HG03571 (cell line): ENCODE results near the gene ANKRD45.
"Not testable (repeated sequence)": the region's sequence is repeated elsewhere in the genome, so short reads cannot be mapped to it uniquely, and the experiment has no call there.

Experiments used
- ATAC-seq: cut with Tn5 transposase; IDR thresholded peaks from one replicate; pipeline ENCODE4 v1.9.1; 2021; ENCODE audit not compliant: unreplicated experiment

ANKRD45 gene

GRCh38 chr1:173573596-173573995, 96.1 kb downstream of the ANKRD45 start:
- no peak for ATAC-seq

GRCh38 chr1:173572201-173572873, 97.3 kb downstream of the ANKRD45 start:
- ATAC-seq, result no peak

- ATAC-seq, result no peak
Measured at GRCh38 chr1:173570370-173571007, 99.2 kb downstream of the ANKRD45 start.

DNA sequence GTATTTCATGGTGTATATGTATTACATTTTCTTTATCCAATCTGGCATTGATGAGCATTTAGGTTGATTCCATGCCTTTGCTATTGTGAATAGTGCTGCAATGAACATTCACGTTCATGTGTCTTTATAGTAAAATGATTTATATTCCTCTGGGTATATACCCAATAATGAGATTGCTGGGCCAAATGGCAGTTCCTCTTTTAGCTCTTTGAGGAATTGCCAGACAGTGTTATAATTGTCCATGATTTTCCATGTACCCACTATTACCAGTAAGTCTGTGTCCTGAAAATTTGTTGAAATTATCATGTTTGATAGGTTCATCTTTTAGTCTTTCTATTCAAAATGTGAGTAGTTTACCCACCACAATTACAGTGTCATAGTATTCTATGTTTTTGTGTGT, 101.2 kb downstream of the ANKRD45 start:
- no peak for ATAC-seq

GRCh38 chr1:173563846-173564245, 105.8 kb downstream of the ANKRD45 start:
- ATAC-seq, result not testable (repeated sequence)

DNA sequence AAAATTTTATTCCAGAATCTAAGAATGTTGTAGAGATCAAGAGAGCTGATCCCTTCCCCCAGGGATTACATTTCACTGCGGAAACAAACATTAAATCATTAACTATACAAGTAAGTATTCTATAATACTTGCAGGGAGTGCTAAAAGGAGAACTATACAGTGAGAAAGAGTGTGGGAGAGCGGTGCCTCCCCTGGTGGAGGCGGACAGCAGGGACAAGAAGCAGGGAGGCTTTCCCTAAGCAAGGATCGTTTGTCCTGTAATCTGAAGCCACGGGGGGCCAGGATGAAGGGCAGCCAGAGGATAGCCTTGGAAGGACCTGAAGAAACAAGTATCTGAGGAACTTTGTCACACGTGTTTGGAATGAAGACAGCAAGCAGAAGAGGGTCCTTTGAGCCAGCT, 106.8 kb downstream of the ANKRD45 start:
- ATAC-seq, result no peak

GRCh38 chr1:173561263-173561662, 108.4 kb downstream of the ANKRD45 start:
- ATAC-seq, result no peak

DNA sequence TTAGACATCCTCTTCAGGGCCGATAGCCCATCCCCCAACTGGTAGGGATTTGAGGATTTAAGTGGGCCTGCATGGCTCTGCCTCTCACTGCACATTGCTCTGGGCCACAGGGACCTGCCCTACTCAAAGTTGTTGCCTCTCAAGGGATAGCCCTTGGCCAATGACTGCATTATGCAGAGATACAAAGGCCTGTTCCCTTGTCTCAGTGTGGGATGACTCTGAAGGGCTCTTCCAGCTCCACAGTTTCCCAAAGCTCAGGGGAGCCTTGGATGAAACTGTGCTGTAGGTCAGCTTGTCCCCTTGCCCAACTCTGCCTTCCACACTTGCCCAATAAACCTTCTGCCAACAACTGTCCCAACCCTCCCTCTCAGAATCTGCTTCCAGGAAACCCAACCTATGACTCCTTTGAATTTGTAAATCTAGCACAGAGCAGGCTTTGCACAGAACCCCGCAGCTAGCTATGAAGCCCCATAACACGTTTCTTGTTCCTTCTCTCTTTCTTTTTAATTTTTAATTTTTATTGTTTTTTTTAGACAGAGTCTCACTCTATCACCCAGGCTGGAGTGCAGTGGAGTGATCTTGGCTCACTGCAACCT, 109.3 kb downstream of the ANKRD45 start:
- no peak for ATAC-seq
